DOHH2 (cell line): Measurements from ENCODE around the gene ABCA10.

Experiments
- H3F3A ChIP-seq: fragments of 200-600 bp; sonication (generic), shearing (Covaris generic); 2 replicates; pipeline ENCODE4 v1.6.0; 2016; ENCODE audit warnings: antibody characterized with exemption, mild to moderate bottlenecking; ENCODE audit not compliant: control insufficient read depth, insufficient read depth
- H3K27ac ChIP-seq: fragments of 200-600 bp; sonication (generic); 2 replicates; pipeline ENCODE4 v1.5.1; 2014; ENCODE audit warnings: low read depth, mild to moderate bottlenecking, low read length, moderate library complexity
- H3K27me3 ChIP-seq: fragments of 200-600 bp; sonication (generic); 2 replicates; pipeline ENCODE4 v1.6.1; 2014; ENCODE audit warnings: mild to moderate bottlenecking, low read length, mixed read lengths; ENCODE audit not compliant: control insufficient read depth
- H3K36me3 ChIP-seq: fragments of 200-600 bp; sonication (generic); 2 replicates; pipeline ENCODE4 v1.6.1; 2014; ENCODE audit warnings: mild to moderate bottlenecking, low read length, moderate library complexity, mixed read lengths; ENCODE audit not compliant: control insufficient read depth
- H3K4me1 ChIP-seq: fragments of 200-600 bp; sonication (generic); 2 replicates; pipeline ENCODE4 v1.6.1; 2014; ENCODE audit warnings: mild to moderate bottlenecking, low read length, mixed read lengths; ENCODE audit not compliant: control insufficient read depth
- H3K4me2 ChIP-seq: fragments of 200-600 bp; sonication (generic); 2 replicates; pipeline ENCODE4 v1.6.0; 2014; ENCODE audit warnings: mild to moderate bottlenecking, low read length, moderate library complexity
- H3K4me3 ChIP-seq: fragments of 200-600 bp; sonication (generic); 2 replicates; pipeline ENCODE4 v1.5.1; 2014; ENCODE audit warnings: mild to moderate bottlenecking, low read length, mixed read lengths
- H3K79me2 ChIP-seq: fragments of 200-600 bp; sonication (generic); 2 replicates; pipeline ENCODE4 v1.6.1; 2014; ENCODE audit warnings: mild to moderate bottlenecking, low read length, mixed read lengths; ENCODE audit not compliant: control insufficient read depth
- H3K9me2 ChIP-seq: fragments of 200-600 bp; sonication (generic); replicated peaks from 2 replicates; pipeline ENCODE4 v1.6.1; 2014; ENCODE audit warnings: mild to moderate bottlenecking, low read length, mixed read lengths; ENCODE audit not compliant: control insufficient read depth
- H3K9me3 ChIP-seq: fragments of 200-600 bp; sonication (generic); 2 replicates; pipeline ENCODE4 v1.6.1; 2014; ENCODE audit warnings: antibody characterized with exemption, low read length, mixed read lengths; ENCODE audit not compliant: control insufficient read depth, insufficient read depth
- H4K20me1 ChIP-seq: fragments of 200-600 bp; sonication (generic); 2 replicates; pipeline ENCODE4 v1.6.0; 2014; ENCODE audit warnings: low read depth, mild to moderate bottlenecking, antibody characterized with exemption, low read length, moderate library complexity; ENCODE audit not compliant: control insufficient read depth, insufficient read depth
- CTCF ChIP-seq: fragments of 200-600 bp; sonication (generic); IDR thresholded peaks from one replicate; pipeline ENCODE4 v1.5.1; 2014; ENCODE audit warnings: antibody characterized with exemption, mild to moderate bottlenecking, low read depth, low read length; ENCODE audit not compliant: poor library complexity, severe bottlenecking
- EZH2phosphoT487 ChIP-seq: fragments of 200-600 bp; sonication (generic); IDR thresholded peaks from 2 replicates; pipeline ENCODE4 v1.6.1; 2017; ENCODE audit warnings: borderline replicate concordance, mild to moderate bottlenecking, antibody characterized with exemption, low read length, moderate library complexity, mixed read lengths

ABCA10 gene

GRCh38 chr17:69150333-69150732 lies 78.3 kb downstream of the ABCA10 start:
- Histone ChIP-seq H3K4me3 (no peak overlapping the region), H3K27me3 (no peaks in the 10 kb centered on the region), H3K79me2 (no peaks in the 10 kb centered on the region), H3K4me2 (no peak overlapping the region), H3K4me1 (no peaks in the 10 kb centered on the region), H3K9me3 (no peaks in the 10 kb centered on the region), H3K27ac (no peak overlapping the region), H4K20me1 (no peaks in the 10 kb centered on the region), H3K9me2 (no peaks in the 10 kb centered on the region), H3F3A (no peaks in the 10 kb centered on the region), H3K36me3 (no peaks in the 10 kb centered on the region)
- TF ChIP-seq EZH2phosphoT487, result no peak

GRCh38 chr17:69147460-69147859 lies 81.2 kb downstream of the ABCA10 start:
- Histone ChIP-seq H3K4me3 (no peak overlapping the region), H3K4me1 (no peaks in the 10 kb centered on the region), H3K79me2 (no peaks in the 10 kb centered on the region), H4K20me1 (no peaks in the 10 kb centered on the region), H3F3A (no peaks in the 10 kb centered on the region), H3K9me3 (no peaks in the 10 kb centered on the region), H3K9me2 (no peaks in the 10 kb centered on the region), H3K36me3 (no peaks in the 10 kb centered on the region), H3K4me2 (no peak overlapping the region), H3K27ac (no peak overlapping the region), H3K27me3 (no peaks in the 10 kb centered on the region)
- TF ChIP-seq CTCF (no peak), EZH2phosphoT487 (no peak)

- Histone ChIP-seq H3K4me2 (no peak overlapping the region), H3K4me3 (no peak overlapping the region), H3K27me3 (no peaks in the 10 kb centered on the region), H4K20me1 (no peaks in the 10 kb centered on the region), H3K79me2 (no peaks in the 10 kb centered on the region), H3K9me2 (no peaks in the 10 kb centered on the region), H3K4me1 (no peaks in the 10 kb centered on the region), H3K36me3 (no peaks in the 10 kb centered on the region), H3K9me3 (no peaks in the 10 kb centered on the region), H3K27ac (no peak overlapping the region), H3F3A (no peaks in the 10 kb centered on the region)
- no peak for TF ChIP-seq EZH2phosphoT487
- no peak for TF ChIP-seq CTCF
Observed at GRCh38 chr17:69144331-69145255, 84.0 kb downstream of the ABCA10 start.

- Histone ChIP-seq H3K4me2 (no peak overlapping the region), H3K9me3 (no peaks in the 10 kb centered on the region), H3K4me3 (no peak overlapping the region), H3K27ac (no peak overlapping the region), H3K4me1 (no peaks in the 10 kb centered on the region), H3K79me2 (no peaks in the 10 kb centered on the region), H3K36me3 (no peaks in the 10 kb centered on the region), H3K9me2 (no peaks in the 10 kb centered on the region), H3F3A (no peaks in the 10 kb centered on the region), H3K27me3 (no peaks in the 10 kb centered on the region), H4K20me1 (no peaks in the 10 kb centered on the region)
- TF ChIP-seq CTCF, result no peak
- no peak for TF ChIP-seq EZH2phosphoT487
Observed at GRCh38 chr17:69143683-69144231, 84.9 kb downstream of the ABCA10 start.
